Progenitor cell of endocrine pancreas (in vitro differentiated cells): ENCODE data around the gene MED14. TPM values are rescaled to one million over a fixed set of nuclear protein-coding genes. Genes with fewer than 3 reads are reported as not detected.
A peak's percentile ranks its signal among the peaks of the same experiment; 100 is the strongest.

Experiments used
- DNase-seq: peaks from one replicate; pipeline ENCODE4 v3.0.0; 2021; ENCODE audit warnings: low spot score; ENCODE audit not compliant: unreplicated experiment
- H3K27ac Mint-ChIP-seq: 2 replicates; pipeline ENCODE4 v1.8.0; 2021; ENCODE audit warnings: mild to moderate bottlenecking, moderate library complexity, mixed read lengths
- H3K27me3 Mint-ChIP-seq: 2 replicates; pipeline ENCODE4 v1.8.0; 2021; ENCODE audit warnings: mixed read lengths
- H3K36me3 Mint-ChIP-seq: 2 replicates; pipeline ENCODE4 v1.8.0; 2022; ENCODE audit warnings: mixed read lengths; ENCODE audit not compliant: insufficient read depth
- H3K4me1 Mint-ChIP-seq: 2 replicates; pipeline ENCODE4 v1.8.0; 2021; ENCODE audit warnings: low read depth, mixed read lengths
- H3K4me3 Mint-ChIP-seq: 2 replicates; pipeline ENCODE4 v1.8.0; 2021; ENCODE audit warnings: low read depth, mild to moderate bottlenecking, moderate library complexity, mixed read lengths
- H3K9me3 Mint-ChIP-seq: 2 replicates; pipeline ENCODE4 v1.8.0; 2021; ENCODE audit warnings: low read depth, mixed read lengths
- total RNA-seq: library from RNA; stranded (reverse); gene quantifications from 2 replicates; pipeline ENCODE4 v1.2.1, GENCODE V29; 2021
- TF ChIP-seq, protein P1 (sequence below): fragments of 200-600 bp; sonication (generic); IDR thresholded peaks from one replicate; pipeline ENCODE4 v1.5.0; 2021; ENCODE audit warnings: antibody characterized with exemption, mild to moderate bottlenecking; ENCODE audit not compliant: unreplicated experiment

The MED14 gene
- total RNA-seq, 1 donor from 2014 or later: 58.2 TPM

DNA sequence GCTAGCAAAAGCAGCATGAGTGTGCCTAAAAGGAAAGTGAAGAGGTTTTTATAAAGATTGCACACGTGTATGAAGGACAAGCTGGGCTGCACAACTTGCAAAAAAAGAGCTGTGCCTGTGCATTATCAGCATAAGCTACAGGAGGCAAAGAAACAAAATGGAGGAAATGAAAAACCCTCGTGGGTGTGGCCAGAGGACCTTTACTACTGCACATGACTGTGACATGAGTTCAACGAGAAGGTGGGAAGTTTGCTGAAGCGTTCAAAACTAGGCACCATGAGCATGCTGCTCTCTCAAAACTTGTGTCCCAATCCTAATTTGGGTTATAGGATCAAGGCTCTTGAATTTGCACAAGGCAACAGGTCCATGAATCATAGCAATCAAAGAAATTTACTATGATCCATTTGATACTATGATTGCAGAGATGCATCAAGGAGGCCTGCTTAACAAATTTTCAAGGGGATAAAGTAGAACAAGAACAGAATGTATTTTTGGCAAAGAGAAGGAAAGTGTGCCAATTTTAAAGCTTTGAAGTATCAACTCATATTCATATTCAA is 49.9 kb downstream of the MED14 start:
- no peaks in the 10 kb centered on the region for H3K27me3 Mint-ChIP-seq
- H3K27ac Mint-ChIP-seq: no peak overlapping the region
- peak overlapping the region; percentile 33 for H3K4me3 Mint-ChIP-seq
- DNase-seq: no peak
- H3K36me3 Mint-ChIP-seq: peaks cover 8% of the 10 kb centered on the region
- H3K4me1 Mint-ChIP-seq: peaks cover 14% of the 10 kb centered on the region
- H3K9me3 Mint-ChIP-seq: peaks cover 15% of the 10 kb centered on the region
- TF ChIP-seq, protein P1, sequence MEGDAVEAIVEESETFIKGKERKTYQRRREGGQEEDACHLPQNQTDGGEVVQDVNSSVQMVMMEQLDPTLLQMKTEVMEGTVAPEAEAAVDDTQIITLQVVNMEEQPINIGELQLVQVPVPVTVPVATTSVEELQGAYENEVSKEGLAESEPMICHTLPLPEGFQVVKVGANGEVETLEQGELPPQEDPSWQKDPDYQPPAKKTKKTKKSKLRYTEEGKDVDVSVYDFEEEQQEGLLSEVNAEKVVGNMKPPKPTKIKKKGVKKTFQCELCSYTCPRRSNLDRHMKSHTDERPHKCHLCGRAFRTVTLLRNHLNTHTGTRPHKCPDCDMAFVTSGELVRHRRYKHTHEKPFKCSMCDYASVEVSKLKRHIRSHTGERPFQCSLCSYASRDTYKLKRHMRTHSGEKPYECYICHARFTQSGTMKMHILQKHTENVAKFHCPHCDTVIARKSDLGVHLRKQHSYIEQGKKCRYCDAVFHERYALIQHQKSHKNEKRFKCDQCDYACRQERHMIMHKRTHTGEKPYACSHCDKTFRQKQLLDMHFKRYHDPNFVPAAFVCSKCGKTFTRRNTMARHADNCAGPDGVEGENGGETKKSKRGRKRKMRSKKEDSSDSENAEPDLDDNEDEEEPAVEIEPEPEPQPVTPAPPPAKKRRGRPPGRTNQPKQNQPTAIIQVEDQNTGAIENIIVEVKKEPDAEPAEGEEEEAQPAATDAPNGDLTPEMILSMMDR: no peak

DNA sequence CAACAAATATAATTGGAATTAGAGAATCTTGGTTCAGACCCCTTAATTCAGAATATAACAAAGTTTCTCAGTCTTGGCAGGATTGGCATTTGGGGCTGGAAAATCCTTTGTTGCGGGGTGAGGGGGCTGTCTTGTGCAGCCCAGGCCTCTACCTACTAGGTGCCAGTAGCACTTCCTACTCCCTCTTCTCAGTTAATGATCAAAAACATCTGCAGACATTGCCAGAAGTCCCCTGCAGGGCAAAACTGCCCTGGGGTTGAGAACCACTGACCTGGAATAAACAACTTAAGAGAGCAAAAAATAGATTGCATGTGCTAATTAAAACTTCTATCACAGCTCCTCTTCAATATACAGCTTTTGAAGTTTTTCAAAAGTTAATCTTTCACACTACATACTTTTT is 51.2 kb downstream of the MED14 start:
- Mint-ChIP-seq H3K27ac (peak overlapping the region; percentile 3), H3K27me3 (no peaks in the 10 kb centered on the region)

GRCh38 chrX:40683245-40683644 is 52.1 kb downstream of the MED14 start:
- no peak overlapping the region for H3K27ac Mint-ChIP-seq
- TF ChIP-seq, protein P1: no peak
- peaks cover 11% of the 10 kb centered on the region for H3K36me3 Mint-ChIP-seq
- H3K9me3 Mint-ChIP-seq: peaks cover 16% of the 10 kb centered on the region
- H3K4me1 Mint-ChIP-seq: peaks cover 18% of the 10 kb centered on the region
- no peak for DNase-seq
- H3K27me3 Mint-ChIP-seq: no peaks in the 10 kb centered on the region
- no peak overlapping the region for H3K4me3 Mint-ChIP-seq

More for the DNA sequence above, 51.2 kb downstream of the MED14 start:
- Mint-ChIP-seq H3K36me3 (peaks cover 10% of the 10 kb centered on the region), H3K9me3 (peaks cover 15% of the 10 kb centered on the region), H3K4me1 (peaks cover 14% of the 10 kb centered on the region), H3K4me3 (no peak overlapping the region)
- TF ChIP-seq, protein P1: no peak
- DNase-seq: no peak

DNA sequence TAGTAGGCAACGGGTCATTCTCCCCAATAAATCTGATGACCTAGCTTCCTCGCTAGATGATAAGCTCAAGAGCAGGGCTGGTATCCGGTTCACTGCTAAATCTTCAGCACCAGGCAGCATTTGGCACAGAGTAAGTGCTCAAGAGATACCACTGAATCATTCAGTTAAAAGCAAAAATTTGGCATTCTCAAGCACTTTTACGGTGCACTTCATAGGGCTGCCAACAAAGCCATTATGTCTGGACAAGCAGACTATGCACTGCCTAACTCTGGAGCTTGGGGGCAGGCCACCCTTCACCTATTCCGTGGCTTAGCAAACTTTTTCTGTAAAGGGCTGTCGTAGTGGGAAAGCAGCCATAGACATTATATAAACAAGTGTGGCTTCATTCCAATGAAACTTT is 64.2 kb downstream of the MED14 start:
- peaks cover 2% of the 10 kb centered on the region for H3K4me1 Mint-ChIP-seq
- H3K27ac Mint-ChIP-seq: no peak overlapping the region
- DNase-seq: no peak
- H3K36me3 Mint-ChIP-seq: peaks cover 15% of the 10 kb centered on the region
- H3K27me3 Mint-ChIP-seq: no peaks in the 10 kb centered on the region
- H3K9me3 Mint-ChIP-seq: peaks cover 11% of the 10 kb centered on the region
- TF ChIP-seq, protein P1: no peak
- H3K4me3 Mint-ChIP-seq: no peak overlapping the region

DNA sequence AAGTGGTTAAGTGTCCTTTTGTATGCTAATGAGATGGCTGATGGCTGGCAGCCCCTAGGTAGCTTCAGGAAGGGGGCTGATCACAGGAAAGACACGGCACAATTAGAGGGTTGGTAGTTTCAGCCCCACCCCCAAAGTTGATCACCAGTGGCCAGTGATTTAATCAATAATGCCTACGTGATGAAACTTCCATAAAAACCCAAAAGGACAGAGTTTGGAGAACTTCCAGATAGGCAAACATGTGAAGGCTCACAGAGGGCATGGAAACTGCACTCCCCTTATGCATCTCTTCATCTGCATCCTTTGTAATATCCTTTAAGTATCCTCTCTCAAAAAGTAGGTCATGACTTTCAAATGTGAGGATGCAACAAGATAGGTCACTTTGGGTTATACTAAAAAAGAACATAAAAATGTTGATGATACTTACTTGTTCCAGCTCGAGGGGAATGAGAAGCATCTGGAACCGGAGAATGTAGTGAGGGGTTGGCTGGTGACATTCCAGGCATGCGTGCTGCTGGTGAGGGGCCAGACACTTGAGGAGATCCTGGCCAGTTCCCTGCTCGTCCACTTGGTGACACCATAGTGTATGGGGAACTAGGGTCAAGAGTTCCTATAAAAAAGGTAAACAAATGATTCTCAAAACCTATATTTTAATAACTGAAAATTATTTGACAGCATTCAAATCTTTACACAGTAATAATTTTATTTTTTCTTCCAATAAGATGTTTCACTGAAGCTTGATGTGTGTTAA is 71.3 kb downstream of the MED14 start:
- Mint-ChIP-seq H3K9me3 (peaks cover 4% of the 10 kb centered on the region), H3K4me3 (no peak overlapping the region), H3K4me1 (no peaks in the 10 kb centered on the region), H3K27me3 (no peaks in the 10 kb centered on the region), H3K27ac (no peak overlapping the region), H3K36me3 (peaks cover 13% of the 10 kb centered on the region)
- DNase-seq: no peak
- TF ChIP-seq, protein P1: peak; percentile 36
